Fibroblast of lung (primary cell): ENCODE results near the gene CEP250. TPM values are rescaled to one million over a fixed set of nuclear protein-coding genes. Genes with fewer than 3 reads are reported as not detected.

Experiments used
- DNase-seq, 2 donors: peaks; one replicate each; pipeline versions ENCODE4 v3.0.0 to v3.0.0-alpha.2; 2010; ENCODE audit warnings: low read depth in 2 of 2
- H2AFZ ChIP-seq: 2 replicates; pipeline ENCODE4 v1.5.1; 2012; ENCODE audit warnings: low read length, control low read depth, inconsistent platforms
- H3K27ac ChIP-seq: 2 replicates; pipeline ENCODE4 v1.5.1; 2011; ENCODE audit warnings: low read length, control low read depth; ENCODE audit not compliant: insufficient read depth
- H3K27me3 ChIP-seq: 2 replicates; pipeline ENCODE4 v1.5.1; 2011; ENCODE audit warnings: mild to moderate bottlenecking, low read length; ENCODE audit not compliant: control insufficient read depth, insufficient read depth
- H3K36me3 ChIP-seq: 2 replicates; pipeline ENCODE4 v1.5.1; 2011; ENCODE audit warnings: low read length; ENCODE audit not compliant: control insufficient read depth, insufficient read depth
- H3K4me1 ChIP-seq: 2 replicates; pipeline ENCODE4 v1.5.1; 2011; ENCODE audit warnings: low read length; ENCODE audit not compliant: control insufficient read depth, insufficient read depth; ENCODE audit errors: extremely low read depth
- H3K4me2 ChIP-seq: 2 replicates; pipeline ENCODE4 v1.5.1; 2011; ENCODE audit warnings: low read length, control low read depth; ENCODE audit not compliant: insufficient read depth; ENCODE audit errors: extremely low read depth
- H3K4me3 ChIP-seq, 4 experiments: fragments of 200-600 bp in 1 of 4; sonication (generic) in 1 of 4; replicated peaks in 1 of 4; 2 replicates each; pipeline ENCODE4 v1.5.1; 2011 to 2016; ENCODE audit warnings: low read length in 4 of 4, low read depth in 3 of 4, mild to moderate bottlenecking in 3 of 4, control low read depth in 2 of 4, inconsistent platforms in 1 of 4, mixed read lengths in 1 of 4; ENCODE audit not compliant: insufficient read depth in 1 of 4; ENCODE audit errors: control extremely low read depth in 1 of 4
- H3K79me2 ChIP-seq: 2 replicates; pipeline ENCODE4 v1.5.1; 2012; ENCODE audit warnings: mild to moderate bottlenecking, low read length, inconsistent platforms; ENCODE audit not compliant: control insufficient read depth, insufficient read depth
- H3K9ac ChIP-seq: 2 replicates; pipeline ENCODE4 v1.5.1; 2011; ENCODE audit warnings: mild to moderate bottlenecking, low read length, control low read depth; ENCODE audit not compliant: insufficient read depth
- H3K9me3 ChIP-seq: 2 replicates; pipeline ENCODE4 v1.5.1; 2012; ENCODE audit warnings: low read depth, low read length; ENCODE audit not compliant: control insufficient read depth, insufficient read depth
- H4K20me1 ChIP-seq: 2 replicates; pipeline ENCODE4 v1.5.1; 2011; ENCODE audit warnings: low read length; ENCODE audit not compliant: control insufficient read depth, insufficient read depth; ENCODE audit errors: extremely low read depth
- CTCF ChIP-seq, 2 donors: IDR thresholded peaks in 1 of 2; conservative IDR thresholded peaks in 1 of 2; 1 replicate in 1 of 2; 2 replicates in 1 of 2; pipeline ENCODE4 v1.5.1; 2011 to 2012; ENCODE audit warnings: low read length in 2 of 2, control low read depth in 1 of 2, inconsistent platforms in 1 of 2, low read depth in 1 of 2, mild to moderate bottlenecking in 1 of 2
- EZH2 ChIP-seq: IDR thresholded peaks from 2 replicates; pipeline ENCODE4 v1.5.1; 2012; ENCODE audit warnings: low read length, control low read depth, mild to moderate bottlenecking; ENCODE audit errors: missing control alignments
- polyA plus RNA-seq, 2 donors: library from polyadenylated mRNA; depleted of rRNA in 1 of 2; stranded (reverse) in 1 of 2; unstranded in 1 of 2; fragments of >200 nt; gene quantifications; 2 replicates each; pipeline ENCODE4 v1.2.1, GENCODE V29; 2011 to 2012; ENCODE audit warnings: missing spikeins in 1 of 2
- total RNA-seq: library from RNA; depleted of rRNA; stranded (reverse); fragments of >200 nt; gene quantifications from 2 replicates; pipeline ENCODE4 v1.2.1, GENCODE V29; 2014

CEP250 gene
- total and polyA plus RNA-seq, 2 donors (not counting 1 experiment from before 2014, with no cell fraction given), result 11.3 to 45.9 TPM

GRCh38 chr20:35555951-35556645 lies 100.7 kb downstream of the CEP250 start:
- Histone ChIP-seq H3K4me2 (no peak overlapping the region), H3K36me3 (peaks cover 25% of the 10 kb centered on the region), H4K20me1 (no peaks in the 10 kb centered on the region), H3K4me1 (no peaks in the 10 kb centered on the region), H2AFZ (no peak overlapping the region), H3K27ac (no peak overlapping the region), H3K4me3 (no peak overlapping the region), H3K27me3 (no peaks in the 10 kb centered on the region), H3K9ac (no peak overlapping the region), H3K79me2 (no peaks in the 10 kb centered on the region), H3K9me3 (no peaks in the 10 kb centered on the region)
- no peak for DNase-seq
- no peak for TF ChIP-seq CTCF (conservative IDR thresholded peaks at IDR 0.05 in 1 of 2, IDR thresholded peaks at IDR 0.05 in 1 of 2; ENCODE audit: low read depth in 1 of 2, low read length in 2 of 2)
- TF ChIP-seq EZH2, result no peak

- Histone ChIP-seq H3K9ac (no peak overlapping the region), H3K9me3 (no peaks in the 10 kb centered on the region), H3K79me2 (no peaks in the 10 kb centered on the region), H3K4me1 (peaks cover 4% of the 10 kb centered on the region), H3K4me2 (no peak overlapping the region), H3K27me3 (no peaks in the 10 kb centered on the region), H3K36me3 (peaks cover 23% of the 10 kb centered on the region), H3K27ac (no peak overlapping the region), H4K20me1 (no peaks in the 10 kb centered on the region), H3K4me3 (no peak overlapping the region), H2AFZ (no peak overlapping the region)
- DNase-seq, result no peak
- no peak for TF ChIP-seq EZH2
- TF ChIP-seq CTCF (conservative IDR thresholded peaks at IDR 0.05 in 1 of 2, IDR thresholded peaks at IDR 0.05 in 1 of 2; ENCODE audit: low read depth in 1 of 2, low read length in 2 of 2), result no peak
Measured at GRCh38 chr20:35556871-35557270, 101.5 kb downstream of the CEP250 start.

- no peaks in the 10 kb centered on the region for H3K9me3 ChIP-seq
- H3K4me3 ChIP-seq, result no peak overlapping the region
- TF ChIP-seq CTCF (conservative IDR thresholded peaks at IDR 0.05 in 1 of 2, IDR thresholded peaks at IDR 0.05 in 1 of 2; ENCODE audit: low read depth in 1 of 2, low read length in 2 of 2) (no peak), EZH2 (no peak)
- H3K27ac ChIP-seq, result no peak overlapping the region
- no peaks in the 10 kb centered on the region for H4K20me1 ChIP-seq
- H3K9ac ChIP-seq, result no peak overlapping the region
- H3K4me1 ChIP-seq, result peaks cover 4% of the 10 kb centered on the region
- peaks cover 15% of the 10 kb centered on the region for H3K36me3 ChIP-seq
- no peaks in the 10 kb centered on the region for H3K27me3 ChIP-seq
- H3K4me2 ChIP-seq, result no peak overlapping the region
- no peak overlapping the region for H2AFZ ChIP-seq
- no peaks in the 10 kb centered on the region for H3K79me2 ChIP-seq
- no peak for DNase-seq
Measured at GRCh38 chr20:35558451-35558850, 103.1 kb downstream of the CEP250 start.
